ENCODE results near the gene AOC2.
"Not testable (repeated sequence)": the region's sequence is repeated elsewhere in the genome, so short reads cannot be mapped to it uniquely, and the experiment has no call there.

AOC2 gene

DNA sequence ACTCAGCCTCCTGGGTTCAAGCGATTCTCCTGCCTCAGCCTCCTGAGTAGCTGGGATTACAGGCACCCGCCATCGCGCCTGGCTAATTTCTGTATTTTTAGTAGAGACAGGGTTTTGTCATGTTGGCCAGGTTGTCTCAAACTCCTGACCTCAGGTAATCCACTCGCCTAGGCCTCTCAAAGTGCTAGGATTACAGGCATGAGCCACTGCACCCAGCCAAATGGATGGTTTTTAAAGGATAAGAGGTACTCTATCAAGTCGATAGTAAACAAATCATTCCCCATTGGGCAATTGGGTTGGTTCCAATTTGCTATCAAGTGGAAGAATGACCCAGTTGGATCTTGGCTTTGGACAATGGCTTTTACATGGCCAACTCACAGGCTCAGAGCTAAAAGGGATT, 37.3 kb downstream of the AOC2 start:
- DNase-seq (ENCODE audit: low spot score), result not testable (repeated sequence)

DNA sequence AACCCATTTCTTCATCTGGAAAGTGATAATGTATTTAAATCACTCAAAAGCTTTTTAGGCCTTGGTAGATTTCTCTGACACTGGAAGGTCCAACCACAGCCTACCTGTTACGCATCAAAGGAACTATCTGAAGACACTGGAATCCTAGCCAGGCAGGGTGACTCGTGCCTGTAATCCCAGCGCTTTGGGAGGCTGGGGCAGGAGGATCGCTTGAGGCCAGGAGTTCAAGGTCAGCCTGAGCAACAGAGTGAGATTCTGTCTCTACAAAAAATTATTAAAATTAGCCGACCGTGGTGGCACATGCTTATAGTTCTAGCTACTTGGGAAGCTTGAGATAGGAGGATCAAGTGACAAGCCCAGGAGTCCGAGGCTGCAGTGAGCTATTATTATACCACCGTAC, 37.8 kb downstream of the AOC2 start:
- DNase-seq (ENCODE audit: low spot score), result no peak

DNA sequence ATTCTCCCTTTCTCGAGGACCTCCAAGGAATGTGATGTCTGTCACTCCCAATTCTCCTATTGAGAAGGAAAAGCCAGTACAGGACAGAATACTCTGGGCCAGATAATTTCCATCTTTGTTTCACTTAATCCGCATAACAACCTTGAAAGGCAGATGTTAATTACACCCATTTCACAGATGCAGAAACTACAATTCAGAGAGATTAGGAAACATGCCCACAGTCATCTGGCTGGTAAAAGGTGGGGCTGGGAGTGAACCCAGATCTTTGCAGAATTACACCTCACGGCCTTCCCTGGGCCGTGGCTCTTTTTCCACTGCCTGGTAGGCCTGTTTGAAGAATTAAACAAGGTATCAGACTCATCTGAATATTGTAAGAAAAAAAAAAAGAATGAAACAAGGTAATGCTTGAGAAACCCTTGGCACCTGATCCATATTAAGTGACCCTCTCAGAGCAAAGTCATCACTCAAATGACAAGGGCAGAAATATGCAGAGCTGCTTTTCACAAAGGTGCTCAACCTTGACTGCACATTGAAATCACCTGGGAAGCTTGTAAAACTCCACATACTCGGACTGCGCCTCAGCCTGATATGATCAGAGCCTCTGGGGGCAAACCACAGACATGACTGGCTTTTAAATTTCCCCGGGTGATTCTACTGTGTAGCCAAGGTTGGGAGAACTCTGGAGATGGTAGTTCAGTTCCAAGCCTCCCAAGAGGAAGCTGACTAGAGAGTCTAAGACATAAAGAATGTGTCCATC, 39.6 kb downstream of the AOC2 start:
- DNase-seq (ENCODE audit: low spot score), result no peak

DNA sequence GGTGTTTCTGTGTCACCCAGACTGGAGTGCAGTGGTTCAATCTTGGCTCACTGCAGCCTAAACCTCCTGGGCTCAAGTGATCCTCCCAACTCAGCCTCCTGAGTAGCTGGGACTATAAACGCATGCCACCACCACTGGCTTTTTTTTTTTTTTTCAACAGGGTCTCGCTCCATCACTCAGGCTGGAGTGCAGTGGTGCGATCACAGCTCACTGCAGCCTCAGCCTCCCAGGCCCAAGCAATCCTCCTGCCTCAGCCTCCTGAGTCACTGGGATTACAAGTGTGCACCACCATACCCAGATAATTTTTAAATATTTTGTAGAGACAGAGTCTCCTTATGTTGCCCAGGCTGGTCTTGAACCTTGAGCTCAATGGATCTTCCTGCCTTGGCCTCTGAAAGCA, 41.4 kb downstream of the AOC2 start:
- DNase-seq (ENCODE audit: low spot score), result not testable (repeated sequence)

DNA sequence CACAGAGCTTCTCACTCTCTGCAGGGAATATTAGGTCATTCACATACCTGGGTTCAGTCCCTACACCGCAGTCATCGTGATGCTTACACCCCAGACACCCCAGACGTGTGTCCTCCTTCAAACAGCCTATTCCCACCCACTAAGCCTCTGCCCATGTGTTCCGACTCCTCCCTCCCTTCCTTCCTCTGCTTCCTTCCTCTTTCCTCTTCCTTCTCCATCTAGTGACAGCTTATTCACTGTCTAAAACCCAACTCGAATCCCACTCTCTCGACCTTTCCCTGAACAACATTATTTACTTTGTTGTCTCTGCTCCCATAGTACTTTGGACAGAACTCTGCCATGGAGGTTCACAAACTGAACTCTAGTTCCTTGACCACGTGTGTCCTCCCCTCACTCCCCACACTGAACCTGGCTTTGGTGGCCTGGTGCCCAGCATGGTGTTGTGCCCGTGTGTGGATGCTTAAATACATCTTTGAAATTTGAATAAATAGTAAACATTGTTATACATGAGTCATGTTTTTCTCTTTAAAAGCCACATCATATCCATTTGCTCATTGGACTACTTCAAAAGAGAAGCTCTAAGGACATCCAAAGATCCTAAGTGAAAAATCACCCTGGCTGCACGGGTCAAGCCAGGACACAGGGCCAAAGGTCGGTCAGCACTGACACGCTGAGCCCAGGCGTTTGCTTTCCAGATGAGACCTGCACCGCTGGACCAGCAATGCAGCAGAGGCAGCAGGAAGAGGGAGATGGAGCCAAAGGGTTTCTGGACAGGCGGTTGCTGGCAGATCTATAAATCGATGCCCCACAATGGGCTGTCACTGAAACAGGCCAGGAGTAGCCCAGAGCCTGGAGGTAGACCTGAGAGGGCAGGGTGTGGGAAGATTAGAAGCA, 42.1 kb downstream of the AOC2 start:
- DNase-seq (ENCODE audit: low spot score), result no peak

DNA sequence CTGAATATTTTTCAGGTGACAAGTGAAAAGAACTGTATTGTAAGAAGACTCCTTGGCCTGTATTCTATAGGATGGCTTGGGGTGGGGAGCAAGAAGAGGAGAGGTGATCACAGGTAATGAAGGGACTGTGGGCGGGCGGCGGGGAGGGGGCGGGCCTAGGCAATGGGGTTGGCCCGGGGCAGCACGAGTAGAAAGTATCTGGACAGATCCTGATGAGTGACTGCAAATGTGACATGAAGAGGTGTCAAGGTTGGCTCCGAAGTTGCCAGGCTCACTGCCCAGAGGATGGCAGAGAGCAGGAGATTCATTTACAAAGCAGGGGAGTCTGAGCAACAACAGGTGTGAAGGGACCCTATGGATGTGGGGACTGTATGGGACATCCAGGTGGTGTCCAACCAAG, 45.4 kb downstream of the AOC2 start:
- no peak for DNase-seq (ENCODE audit: low spot score)

DNA sequence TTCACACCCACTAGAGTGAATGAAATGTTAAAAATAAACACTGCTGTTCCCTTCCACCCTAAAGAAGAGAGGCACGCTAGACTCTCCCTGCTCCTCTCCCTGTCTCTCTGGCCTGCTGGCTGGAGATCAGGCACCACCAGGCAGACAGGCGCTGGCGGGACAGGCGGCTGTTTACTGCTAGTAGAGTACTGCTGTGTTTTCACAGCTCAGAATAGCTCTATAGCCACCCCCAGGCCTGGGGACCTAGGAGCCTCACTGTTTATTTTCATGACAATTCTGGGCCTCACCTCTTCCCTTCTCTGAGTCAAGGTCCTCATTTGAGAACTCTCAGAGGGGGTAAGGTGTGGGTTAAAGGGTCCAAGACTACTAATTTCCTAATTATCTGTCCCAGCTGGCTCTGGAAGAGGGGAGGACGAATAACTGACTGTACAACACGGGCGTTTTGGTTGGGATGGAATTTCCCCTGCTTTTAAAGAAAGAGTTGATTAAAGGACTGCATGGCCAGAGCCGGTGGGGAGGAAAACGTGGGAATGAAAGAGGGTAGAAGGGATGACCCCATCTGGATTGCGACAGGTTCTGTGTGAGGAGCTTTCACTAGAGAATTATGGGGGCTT, 47.3 kb downstream of the AOC2 start:
- no peak for DNase-seq (ENCODE audit: low spot score)

DNA sequence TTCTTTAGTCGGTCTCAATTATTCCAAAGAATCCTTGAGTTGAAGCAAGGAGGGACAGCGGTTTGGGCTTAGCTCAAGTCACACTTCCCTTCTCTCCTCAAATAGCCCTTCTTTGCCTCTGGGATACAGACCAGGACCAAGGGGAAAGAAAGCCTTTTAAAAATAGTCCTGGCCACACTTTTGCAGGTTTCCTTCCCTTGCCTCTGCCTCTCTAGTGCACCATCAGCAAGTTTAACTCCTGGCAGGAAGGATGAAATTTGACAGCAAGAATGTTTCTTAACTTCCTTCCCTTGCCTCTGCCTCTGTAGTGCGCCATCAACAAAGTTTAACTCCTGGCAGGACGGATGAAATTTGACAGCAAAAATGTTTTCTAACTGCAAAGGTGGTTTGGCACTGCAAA, 49.0 kb downstream of the AOC2 start:
- DNase-seq (ENCODE audit: low spot score), result no peak

DNA sequence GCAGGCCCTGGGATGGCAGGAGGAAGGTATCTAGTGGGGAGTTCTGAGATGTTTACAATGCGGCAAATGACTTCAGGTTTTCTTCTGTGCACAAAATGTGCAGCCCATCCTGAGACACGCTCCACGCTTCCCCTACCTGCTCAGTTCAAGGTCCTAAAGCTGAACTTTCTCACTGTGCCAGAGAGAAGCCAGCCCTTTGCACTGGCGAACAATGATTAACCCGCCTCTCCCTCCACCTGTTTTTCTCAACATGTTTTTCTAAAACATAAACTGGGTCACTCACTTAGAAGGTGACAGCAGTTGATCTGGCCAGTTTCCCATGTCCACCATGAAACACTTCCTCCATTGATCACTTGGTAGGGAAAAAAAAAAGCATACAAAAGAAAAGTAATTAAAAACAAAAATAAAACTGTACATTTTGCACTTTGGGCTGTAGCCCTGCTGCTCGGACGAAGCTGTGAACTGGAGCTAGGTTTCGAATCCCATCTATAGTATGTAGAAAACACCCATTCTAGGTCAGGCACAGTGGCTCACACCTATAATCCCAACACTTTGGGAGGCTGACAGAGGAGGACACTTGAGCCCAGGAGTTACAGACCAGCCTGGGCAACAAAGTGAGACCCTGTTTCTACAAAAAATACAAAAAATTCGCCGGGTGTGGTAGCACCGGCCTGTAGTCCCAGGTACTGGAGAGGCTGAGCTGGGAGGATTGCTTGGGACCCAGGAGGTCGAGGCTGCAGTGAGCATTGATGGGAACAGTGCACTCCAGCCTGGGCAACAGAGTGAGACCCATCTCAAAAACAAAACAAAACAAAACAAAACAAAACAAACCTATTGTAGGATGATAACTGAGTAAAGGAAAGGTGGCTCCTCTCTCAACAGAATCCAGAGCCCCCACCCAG, 50.2 kb downstream of the AOC2 start:
- no peak for DNase-seq (ENCODE audit: low spot score)

DNA sequence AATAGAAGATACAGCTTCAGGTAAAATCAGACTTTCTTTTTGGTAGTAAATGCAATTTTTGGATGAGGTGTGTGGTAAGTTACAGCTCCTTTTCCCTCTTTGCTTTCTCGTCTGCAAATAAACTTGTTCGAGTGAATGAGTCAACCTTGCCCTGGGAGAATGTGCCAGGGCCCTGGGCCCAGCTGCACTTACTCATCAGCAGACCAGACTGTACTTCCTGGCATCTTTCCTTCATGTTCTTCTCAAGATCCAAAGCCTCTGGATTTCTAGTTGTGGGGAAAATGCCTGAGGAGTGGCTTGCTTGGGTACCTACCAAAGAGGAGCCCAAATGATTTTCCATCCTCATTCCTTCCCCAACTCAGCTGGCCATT, 50.8 kb downstream of the AOC2 start:
- DNase-seq (ENCODE audit: low spot score), result no peak

DNA sequence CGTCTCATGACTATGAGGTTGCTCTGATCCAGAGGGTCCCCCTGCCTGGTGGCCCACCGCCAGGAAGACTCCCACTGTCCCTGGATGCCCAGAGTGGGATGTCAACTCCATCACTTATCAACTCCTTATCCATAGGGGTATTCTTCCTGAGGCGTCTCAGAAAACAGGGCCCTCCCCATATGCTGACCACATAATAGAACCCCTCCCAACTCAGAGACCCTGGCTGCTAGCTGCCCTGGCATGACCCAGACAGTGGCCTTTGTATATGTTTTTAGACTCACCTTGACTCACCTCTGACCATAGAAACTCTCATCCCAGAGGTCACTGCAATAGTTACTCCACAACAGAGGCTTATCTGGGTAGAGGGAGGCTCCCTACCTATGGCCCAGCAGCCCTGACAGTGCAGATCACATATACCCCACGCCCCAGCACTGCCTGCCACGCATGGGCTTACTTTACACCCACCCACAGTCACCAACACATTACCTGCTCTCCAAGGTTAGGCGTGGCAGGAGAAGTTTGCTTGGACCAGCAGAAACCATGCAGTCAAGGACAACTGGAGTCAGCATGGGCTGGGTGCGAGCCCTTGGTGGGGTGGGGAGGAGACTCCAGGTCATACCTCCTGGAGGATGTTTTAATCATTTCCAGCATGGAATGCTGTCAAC, 53.9 kb downstream of the AOC2 start:
- DNase-seq (ENCODE audit: low spot score), result no peak

DNA sequence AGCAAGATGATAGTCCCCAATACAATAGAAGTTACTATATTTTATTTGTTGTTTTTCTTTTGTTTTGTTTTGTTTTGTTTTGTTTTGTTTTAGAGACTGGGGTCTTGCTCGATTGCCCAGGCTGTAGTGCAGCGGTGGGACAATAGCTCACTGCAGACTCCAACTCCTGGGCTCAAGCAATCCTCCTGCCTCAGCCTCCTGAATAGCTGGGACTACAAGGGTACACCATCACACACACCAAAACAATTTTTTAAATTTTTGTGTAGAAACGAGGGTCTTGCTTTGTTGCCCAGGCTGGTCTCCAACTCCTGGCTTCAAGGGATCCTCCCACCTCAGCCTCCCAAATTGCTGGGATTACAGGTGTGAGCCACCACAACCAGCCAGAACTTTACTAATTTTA, 55.6 kb downstream of the AOC2 start:
- not testable (repeated sequence) for DNase-seq (ENCODE audit: low spot score)

All from hematopoietic multipotent progenitor cell treated with erythropoietin and hydrocortisone succinate and interleukin-3 and kit ligand, for 15 days (in vitro differentiated cells).